Tibial nerve (tissue), 4 donors: ENCODE measurements around the gene SERPIND1. TPM values are rescaled to one million over a fixed set of nuclear protein-coding genes. Genes with fewer than 3 reads are reported as not detected.

Experiments
- DNase-seq, 2 donors: peaks; one replicate each; pipeline ENCODE4 v3.0.0-alpha.2; 2019; ENCODE audit warnings: low spot score in 2 of 2
- H3K27ac ChIP-seq, 4 donors: fragments of 200-600 bp; sonication (generic) in 3 of 4; one replicate each; pipeline ENCODE4 v1.5.1; 2017 to 2019; ENCODE audit warnings: mild to moderate bottlenecking in 1 of 4
- H3K27me3 ChIP-seq, 2 donors: fragments of 200-600 bp; sonication (generic) in 1 of 2; one replicate each; pipeline versions ENCODE4 v1.5.1 to v1.6.0; 2017 to 2019
- H3K36me3 ChIP-seq, 3 donors: fragments of 200-600 bp; sonication (generic); one replicate each; pipeline ENCODE4 v1.5.1; 2018 to 2019
- H3K4me1 ChIP-seq, 4 donors: fragments of 200-600 bp; sonication (generic) in 3 of 4; one replicate each; pipeline ENCODE4 v1.5.1; 2017 to 2019
- H3K4me3 ChIP-seq, 4 donors: fragments of 200-600 bp; sonication (generic) in 3 of 4; one replicate each; pipeline ENCODE4 v1.5.1; 2017 to 2019; ENCODE audit warnings: mild to moderate bottlenecking in 1 of 4, moderate library complexity in 1 of 4
- H3K9me3 ChIP-seq, 4 donors: fragments of 200-600 bp; sonication (generic) in 3 of 4; one replicate each; pipeline ENCODE4 v1.5.1; 2017 to 2019
- CTCF ChIP-seq, 5 experiments: fragments of 200-600 bp in 3 of 5; fragments of 450-650 bp in 2 of 5; sonication (generic) in 3 of 5; IDR thresholded peaks; one replicate each; pipeline ENCODE4 v1.5.1; 2016 to 2019; ENCODE audit warnings: antibody characterized with exemption in 5 of 5, mild to moderate bottlenecking in 3 of 5, moderate library complexity in 2 of 5
- EP300 ChIP-seq, 2 donors: sonication (generic); formaldehyde crosslinking; IDR thresholded peaks; one replicate each; pipeline ENCODE4 v1.6.1; 2017; ENCODE audit warnings: antibody characterized with exemption in 2 of 2, mild to moderate bottlenecking in 1 of 2
- POLR2A ChIP-seq, 2 donors: fragments of 450-650 bp; IDR thresholded peaks; one replicate each; pipeline ENCODE4 v1.6.1; 2017; ENCODE audit warnings: antibody characterized with exemption in 2 of 2, mild to moderate bottlenecking in 2 of 2, moderate library complexity in 2 of 2
- WGBS, 2 donors: methylation state at CpG; one replicate each; pipeline ENCODE4 v1.1.5; 2018; 5-methylcytosine and 5-hydroxymethylcytosine counted together
- total RNA-seq, 4 donors: library from RNA; depleted of rRNA; stranded (reverse); fragments of >200 nt; gene quantifications; one replicate each; pipeline ENCODE4 v1.1.0, GENCODE V29; 2016

Gene SERPIND1
- total RNA-seq, 4 donors from 2014 or later, result 0.42 to 1.2 TPM; not detected in 2

GRCh38 chr22:20788627-20789344, 14.9 kb downstream of the SERPIND1 start:
- no peak for DNase-seq
- H3K9me3 ChIP-seq, result no peaks in the 10 kb centered on the region
- H3K27me3 ChIP-seq, result no peaks in the 10 kb centered on the region
- WGBS, 2 donors, result 81 to 92% methylated on average over 5 of the region's 5 CpGs
- H3K36me3 ChIP-seq, result peaks cover 0 to 84% (median 3%) of the 10 kb centered on the region in 3 donors
- H3K4me3 ChIP-seq, result no peak overlapping the region
- TF ChIP-seq EP300 (IDR thresholded peaks at IDR 0.05), result no peak
- TF ChIP-seq CTCF (IDR thresholded peaks at IDR 0.05), result no peak
- no peak for TF ChIP-seq POLR2A (IDR thresholded peaks at IDR 0.05)
- no peaks in the 10 kb centered on the region for H3K4me1 ChIP-seq
- H3K27ac ChIP-seq, result no peak overlapping the region

- no peak for DNase-seq
- peaks cover 3 to 95% (median 12%) of the 10 kb centered on the region in 3 donors for H3K36me3 ChIP-seq
- no peak overlapping the region for H3K27ac ChIP-seq
- WGBS, 2 donors, result 94% methylated on average over 12 of the region's 12 CpGs
- H3K27me3 ChIP-seq, result no peaks in the 10 kb centered on the region
- H3K9me3 ChIP-seq, result no peaks in the 10 kb centered on the region
- no peak overlapping the region for H3K4me3 ChIP-seq
- TF ChIP-seq EP300 (IDR thresholded peaks at IDR 0.05), result no peak
- TF ChIP-seq POLR2A (IDR thresholded peaks at IDR 0.05), result no peak
- no peaks in the 10 kb centered on the region for H3K4me1 ChIP-seq
Measured at GRCh38 chr22:20792221-20792965, 18.5 kb downstream of the SERPIND1 start.

- H3K4me3 ChIP-seq, result no peak overlapping the region
- no peak overlapping the region for H3K27ac ChIP-seq
- peaks cover 6 to 95% (median 19%) of the 10 kb centered on the region in 3 donors for H3K36me3 ChIP-seq
- no peaks in the 10 kb centered on the region for H3K27me3 ChIP-seq
- no peak for DNase-seq
- no peaks in the 10 kb centered on the region for H3K4me1 ChIP-seq
- H3K9me3 ChIP-seq, result no peaks in the 10 kb centered on the region
- WGBS, 2 donors, result 75 to 81% methylated on average over 3 of the region's 3 CpGs
- no peak for TF ChIP-seq CTCF (IDR thresholded peaks at IDR 0.05)
- no peak for TF ChIP-seq POLR2A (IDR thresholded peaks at IDR 0.05)
- TF ChIP-seq EP300 (IDR thresholded peaks at IDR 0.05), result no peak
Measured at GRCh38 chr22:20792966-20793728, 19.2 kb downstream of the SERPIND1 start.

- Histone ChIP-seq H3K4me1 (no peaks in the 10 kb centered on the region), H3K27me3 (no peaks in the 10 kb centered on the region), H3K36me3 (peaks cover 6 to 95% (median 26%) of the 10 kb centered on the region in 3 donors), H3K27ac (no peak overlapping the region), H3K9me3 (no peaks in the 10 kb centered on the region), H3K4me3 (no peak overlapping the region)
- no peak for DNase-seq
- 78 to 85% methylated on average over 13 of the region's 13 CpGs for WGBS, 2 donors
- TF ChIP-seq POLR2A (IDR thresholded peaks at IDR 0.05) (no peak), CTCF (IDR thresholded peaks at IDR 0.05) (no peak), EP300 (IDR thresholded peaks at IDR 0.05) (no peak)
Measured at GRCh38 chr22:20793748-20794649, 20.1 kb downstream of the SERPIND1 start.
